ENCODE measurements around the gene TRPV3. TPM values are rescaled to one million over a fixed set of nuclear protein-coding genes. Genes with fewer than 3 reads are reported as not detected.

The TRPV3 gene
- total and polyA plus RNA-seq, 2 of the 8 experiments (the other 6 are each of a cell fraction or from before 2014, with no cell fraction given) = 0.56 to 1.0 TPM

DNA sequence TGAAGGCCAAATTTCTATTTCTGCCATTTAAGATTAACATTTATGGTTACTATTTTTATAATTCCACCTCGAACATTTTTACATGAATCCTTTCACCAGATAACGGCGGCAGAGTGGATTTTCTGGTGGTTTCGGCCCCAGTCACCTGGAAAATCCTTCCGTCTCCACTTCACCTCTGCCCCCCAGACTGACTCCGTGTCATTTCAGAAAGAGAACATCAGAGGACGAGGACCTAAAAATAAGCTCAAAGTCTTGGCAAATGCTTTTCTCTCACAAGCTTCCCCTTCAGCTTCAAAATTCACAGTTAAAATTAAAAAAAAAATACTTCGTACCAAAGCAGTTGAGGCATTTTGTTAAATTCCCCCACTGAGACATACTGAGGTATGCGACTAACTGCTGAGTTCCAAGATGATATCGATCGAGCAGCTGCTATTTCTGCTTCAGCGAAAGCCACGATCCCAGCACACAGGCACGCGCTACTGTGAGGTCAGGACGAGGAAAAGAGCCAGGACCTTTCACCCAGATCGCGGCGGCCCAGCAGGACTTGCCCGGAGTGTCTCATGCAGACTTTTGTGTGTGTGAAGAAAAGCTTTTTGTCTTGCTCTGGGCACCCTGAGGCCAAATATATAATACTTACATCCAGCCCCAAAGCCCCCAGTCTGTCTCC, 45.0 kb downstream of the TRPV3 start:
- Histone ChIP-seq H4K8ac (ENCODE audit: extremely low read depth, insufficient read depth, low read length) (no peak overlapping the region), H2BK12ac (ENCODE audit: low read depth, low read length) (no peak overlapping the region), H3K23me2 (ENCODE audit: low read depth, low read length) (no peaks in the 10 kb centered on the region), H3K56ac (replicated peaks; ENCODE audit: insufficient read length, low read depth, low read length) (no peak overlapping the region), H2BK120ac (replicated peaks; ENCODE audit: low read depth, low read length) (no peak overlapping the region), H3K36me3 (ENCODE audit: control insufficient read depth in 2 of 4, insufficient read depth in 4 of 4, low read length in 3 of 4) (no peaks in the 10 kb centered on the region), H2BK15ac (ENCODE audit: low read length) (no peak overlapping the region), H3K18ac (ENCODE audit: extremely low read depth, low read length) (peak overlapping the region; percentile 32; the same call in 1 of the 2 replicates), H3K14ac (ENCODE audit: insufficient read length) (no peak overlapping the region), H4K20me1 (replicated peaks in 1 of 2; ENCODE audit: control insufficient read depth in 1 of 2, insufficient read depth in 2 of 2, low read length in 2 of 2) (no peaks in the 10 kb centered on the region), H3K27ac (ENCODE audit: low read depth, low read length) (no peak overlapping the region), H3K4me1 (replicated peaks in 1 of 4; ENCODE audit: control insufficient read depth in 3 of 4, insufficient read depth in 4 of 4, low read length in 3 of 4) (peaks cover 9 to 22% (median 14%) of the 10 kb centered on the region in 4 experiments), H3K23ac (ENCODE audit: insufficient read length) (no peak overlapping the region), H3K4me2 (ENCODE audit: insufficient read depth in 1 of 2, low read depth in 2 of 2, low read length in 2 of 2) (peak overlapping the region; percentile 3 to 50; a peak in 3 of 4 replicates), H2BK5ac (ENCODE audit: low read depth, low read length) (no peak overlapping the region), H4K91ac (replicated peaks; ENCODE audit: insufficient read length, low read length) (no peak overlapping the region), H3K4ac (replicated peaks; ENCODE audit: insufficient read length, low read depth, low read length) (no peak overlapping the region), H3K9me3 (ENCODE audit: insufficient read depth in 2 of 2, low read depth in 1 of 2, low read length in 1 of 2) (no peaks in the 10 kb centered on the region), H2AFZ (ENCODE audit: low read length) (no peak overlapping the region), H3K9ac (replicated peaks in 1 of 4; ENCODE audit: extremely low read depth in 1 of 4, low read depth in 3 of 4, low read length in 3 of 4) (no peak overlapping the region), H3K4me3 (ENCODE audit: extremely low read depth in 1 of 4, insufficient read depth in 2 of 4, low read depth in 3 of 4, low read length in 4 of 4) (no peak overlapping the region), H3K79me1 (ENCODE audit: low read depth, low read length) (no peaks in the 10 kb centered on the region), H2BK20ac (ENCODE audit: low read length) (0 out of 2 replicates have a peak overlapping the region, but pooled peaks have one; percentile 23), H3K27me3 (replicated peaks in 1 of 4; ENCODE audit: control insufficient read depth in 3 of 4, extremely low read depth in 1 of 4, insufficient read depth in 3 of 4, low read length in 3 of 4) (no peaks in the 10 kb centered on the region; a peak in 2 of 7 replicates), H2AK5ac (ENCODE audit: low read depth, low read length) (no peak overlapping the region), H3K79me2 (ENCODE audit: control insufficient read depth in 1 of 2, insufficient read depth in 2 of 2, low read length in 2 of 2) (no peaks in the 10 kb centered on the region), H4K5ac (ENCODE audit: insufficient read length, low read depth, low read length) (no peak overlapping the region)
- peak; percentile 39 for FAIRE-seq
- WGBS, 2 experiments (ENCODE audit: extremely low coverage in 1 of 2, insufficient coverage in 1 of 2, insufficient read length in 1 of 2, insufficient replicate concordance in 2 of 2, low coverage in 1 of 2, low lambda C conversion rate in 2 of 2, missing lambda C conversion rate in 1 of 2) = 48% methylated on average over 20 of the region's 20 CpGs; no CpG with 5 or more reads in 1 of the 2 experiments
- ChIA-PET CTCF (ENCODE audit: partially characterized antibody) (interaction anchor here (1.0 to 1.1 kb wide), 2 partner anchors 23 to 170 kb away, joined by 3 to 4 read pairs; no protein-coding TSS in a partner anchor), POLR2A (ENCODE audit: partially characterized antibody) (interaction anchor here (0.6 to 0.8 kb wide), 2 partner anchors 12 to 463 kb away, joined by 3 to 4 read pairs; no protein-coding TSS in a partner anchor)
- no peak for DNase-seq (ENCODE audit: low read depth in 1 of 2, low spot score in 2 of 2)
- TF ChIP-seq SUZ12 (IDR thresholded peaks at IDR 0.05; ENCODE audit: low read length) (no peak), TAF7 (optimal IDR thresholded peaks at IDR 0.05; ENCODE audit: borderline replicate concordance, low read depth, low read length) (no peak), E2F6 (IDR thresholded peaks at IDR 0.05) (peak; percentile 73)
- TF ChIP-seq, protein P1, sequence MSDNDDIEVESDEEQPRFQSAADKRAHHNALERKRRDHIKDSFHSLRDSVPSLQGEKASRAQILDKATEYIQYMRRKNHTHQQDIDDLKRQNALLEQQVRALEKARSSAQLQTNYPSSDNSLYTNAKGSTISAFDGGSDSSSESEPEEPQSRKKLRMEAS (IDR thresholded peaks at IDR 0.05) = peak; percentile 85

Measured in H1 (cell line).